ENCODE measurements around the gene DNM3. TPM values are rescaled to one million over a fixed set of nuclear protein-coding genes. Genes with fewer than 3 reads are reported as not detected.

DNM3 gene
- polyA plus RNA-seq, 1 of the 3 experiments (the other 2 are of a cell fraction) = 0.43 TPM

GRCh38 chr1:171973421-171973820 is 132.1 kb downstream of the DNM3 start:
- Histone ChIP-seq H3K4me2 (no peak overlapping the region), H3K36me3 (replicated peaks in 1 of 2; ENCODE audit: control insufficient read depth in 1 of 2, insufficient read depth in 2 of 2, low read length in 1 of 2) (no peaks in the 10 kb centered on the region), H3K4me1 (ENCODE audit: control insufficient read depth in 1 of 2, insufficient read depth in 2 of 2, low read depth in 1 of 2, low read length in 1 of 2) (no peaks in the 10 kb centered on the region; a peak in 1 of 4 replicates), H3K27me3 (ENCODE audit: insufficient read depth) (no peaks in the 10 kb centered on the region; the same call in 1 of the 2 replicates), H2AFZ (ENCODE audit: low read depth) (no peak overlapping the region), H3K79me2 (ENCODE audit: insufficient read depth) (no peaks in the 10 kb centered on the region), H3K9ac (no peak overlapping the region), H3K27ac (ENCODE audit: low read depth in 2 of 2, low read length in 1 of 2) (no peak overlapping the region), H3F3A (replicated peaks; ENCODE audit: insufficient read depth) (no peaks in the 10 kb centered on the region), H4K20me1 (ENCODE audit: insufficient read depth) (no peaks in the 10 kb centered on the region), H3K9me3 (no peaks in the 10 kb centered on the region), H3K4me3 (ENCODE audit: low read depth in 2 of 2, low read length in 1 of 2) (no peak overlapping the region), H3K9me2 (no peaks in the 10 kb centered on the region)
- no peak for DNase-seq
- ChIA-PET POLR2A (no interaction called here), CTCF (interaction anchor here (1.3 kb wide), 1 partner anchor 11 kb away, joined by 4 read pairs; no protein-coding TSS in a partner anchor)
- TF ChIP-seq USF2 (IDR thresholded peaks at IDR 0.05; ENCODE audit: borderline replicate concordance, low read depth, low read length) (no peak), TEAD4 (IDR thresholded peaks at IDR 0.05; ENCODE audit: borderline replicate concordance, insufficient read depth) (no peak), TCF12 (IDR thresholded peaks at IDR 0.05) (no peak), RXRA (IDR thresholded peaks at IDR 0.05; ENCODE audit: borderline replicate concordance, low read depth) (no peak), RCOR1 (IDR thresholded peaks at IDR 0.05; ENCODE audit: low read length) (no peak), SMC3 (IDR thresholded peaks at IDR 0.05; ENCODE audit: low read depth, low read length) (no peak), NRF1 (IDR thresholded peaks at IDR 0.05; ENCODE audit: low read depth, low read length) (no peak), TAF1 (IDR thresholded peaks at IDR 0.05; ENCODE audit: borderline replicate concordance, low read depth, low read length) (no peak), ZBTB33 (IDR thresholded peaks at IDR 0.05; ENCODE audit: borderline replicate concordance, low read depth) (no peak), FOXM1 (IDR thresholded peaks at IDR 0.05; ENCODE audit: low read depth) (no peak), PBX3 (IDR thresholded peaks at IDR 0.05) (no peak), ELF1 (IDR thresholded peaks at IDR 0.05) (no peak)

GRCh38 chr1:171981303-171981702 is 140.0 kb downstream of the DNM3 start:
- POLR2A ChIA-PET = no interaction called here
- Histone ChIP-seq H3K9ac (no peak overlapping the region), H3K9me3 (no peaks in the 10 kb centered on the region), H3K4me1 (ENCODE audit: control insufficient read depth in 1 of 2, insufficient read depth in 2 of 2, low read depth in 1 of 2, low read length in 1 of 2) (no peaks in the 10 kb centered on the region; a peak in 1 of 4 replicates), H3K4me3 (ENCODE audit: low read depth in 2 of 2, low read length in 1 of 2) (no peak overlapping the region), H3F3A (replicated peaks; ENCODE audit: insufficient read depth) (no peaks in the 10 kb centered on the region), H3K36me3 (replicated peaks in 1 of 2; ENCODE audit: control insufficient read depth in 1 of 2, insufficient read depth in 2 of 2, low read length in 1 of 2) (no peaks in the 10 kb centered on the region), H2AFZ (ENCODE audit: low read depth) (no peak overlapping the region), H3K4me2 (no peak overlapping the region), H3K79me2 (ENCODE audit: insufficient read depth) (no peaks in the 10 kb centered on the region), H3K27ac (ENCODE audit: low read depth in 2 of 2, low read length in 1 of 2) (no peak overlapping the region), H3K27me3 (ENCODE audit: insufficient read depth) (no peaks in the 10 kb centered on the region; the same call in 1 of the 2 replicates), H3K9me2 (no peaks in the 10 kb centered on the region), H4K20me1 (ENCODE audit: insufficient read depth) (no peaks in the 10 kb centered on the region)
- no peak for DNase-seq
- CTCF ChIA-PET = interaction anchor here (1.0 to 17.9 kb wide), 2 partner anchors 21 to 177 kb away, joined by 3 to 413 read pairs; no protein-coding TSS in a partner anchor
- TF ChIP-seq RXRA (IDR thresholded peaks at IDR 0.05; ENCODE audit: borderline replicate concordance, low read depth) (no peak), MAX (IDR thresholded peaks at IDR 0.05; ENCODE audit: low read depth) (no peak), IRF3 (IDR thresholded peaks at IDR 0.05; ENCODE audit: low read depth, low read length) (no peak), ZBTB33 (IDR thresholded peaks at IDR 0.05; ENCODE audit: borderline replicate concordance, low read depth) (no peak), MXI1 (IDR thresholded peaks at IDR 0.05; ENCODE audit: low read depth, low read length) (no peak), RFX5 (IDR thresholded peaks at IDR 0.05; ENCODE audit: low read length) (no peak), USF2 (IDR thresholded peaks at IDR 0.05; ENCODE audit: borderline replicate concordance, low read depth, low read length) (no peak)
